Caco-2 (cell line): ENCODE measurements around the gene BPIFB4. TPM values are rescaled to one million over a fixed set of nuclear protein-coding genes. Genes with fewer than 3 reads are reported as not detected.

ENCODE experiments used
- BruUV-seq: library from RNA; stranded (reverse); fragments of 400-500 nt; replicated peaks from 2 replicates; lab custom pipeline; 2021; lab: Mats Ljungman, UMichigan
- CTCF ChIA-PET: fragments of 300-600 bp; sonication (Branson Sonifier 250); formaldehyde crosslinking; loops from one replicate; lab custom pipeline; 2022; ENCODE audit warnings: antibody characterized with exemption; lab: Charles Lee
- POLR2A ChIA-PET: fragments of 300-600 bp; sonication (Branson Sonifier 250); formaldehyde crosslinking; loops from one replicate; lab custom pipeline; 2022; ENCODE audit warnings: antibody characterized with exemption; lab: Charles Lee
- DNase-seq, 2 experiments: peaks; one replicate each; pipeline versions ENCODE4 v3.0.0 to v3.0.0-alpha.2; 2020 to 2022
- H3K27me3 ChIP-seq: replicated peaks from 2 replicates; pipeline ENCODE4 v1.6.0; 2011; ENCODE audit warnings: low read length; ENCODE audit not compliant: control insufficient read depth, insufficient read depth
- H3K36me3 ChIP-seq: 2 replicates; pipeline ENCODE4 v1.5.1; 2011; ENCODE audit warnings: low read length; ENCODE audit not compliant: control insufficient read depth, insufficient read depth
- H3K4me1 ChIP-seq: fragments of 250-450 bp; sonication (Bioruptor Pico); 2 replicates; pipeline ENCODE4 v1.5.1; 2020; ENCODE audit warnings: mild to moderate bottlenecking
- H3K4me3 ChIP-seq: 2 replicates; pipeline ENCODE4 v1.5.1; 2011; ENCODE audit warnings: low read depth, mild to moderate bottlenecking, control low read depth, low read length
- H3K9me3 ChIP-seq: fragments of 250-450 bp; sonication (Bioruptor Pico); 2 replicates; pipeline ENCODE4 v1.5.1; 2020; ENCODE audit warnings: mild to moderate bottlenecking, moderate library complexity
- H3K27ac Mint-ChIP-seq: one replicate; pipeline ENCODE4 v1.8.0; 2022; ENCODE audit warnings: mixed read lengths; ENCODE audit not compliant: unreplicated experiment
- H3K27me3 Mint-ChIP-seq: one replicate; pipeline ENCODE4 v1.8.0; 2022; ENCODE audit warnings: mixed read lengths; ENCODE audit not compliant: insufficient read depth, unreplicated experiment
- H3K36me3 Mint-ChIP-seq: one replicate; pipeline ENCODE4 v1.8.0; 2022; ENCODE audit warnings: mild to moderate bottlenecking, mixed read lengths; ENCODE audit not compliant: insufficient read depth, unreplicated experiment
- H3K4me1 Mint-ChIP-seq: one replicate; pipeline ENCODE4 v1.8.0; 2022; ENCODE audit warnings: low read depth, mixed read lengths; ENCODE audit not compliant: unreplicated experiment
- H3K4me3 Mint-ChIP-seq: one replicate; pipeline ENCODE4 v1.8.0; 2022; ENCODE audit warnings: mild to moderate bottlenecking, moderate library complexity, mixed read lengths; ENCODE audit not compliant: unreplicated experiment
- H3K9me3 Mint-ChIP-seq: one replicate; pipeline ENCODE4 v1.8.0; 2022; ENCODE audit warnings: mixed read lengths; ENCODE audit not compliant: unreplicated experiment
- intact Hi-C: fragments of 100-400 bp; cut with micrococcal nuclease; formaldehyde crosslinking; loops from one replicate; pipeline ENCODE4 v1.10.0; 2022; ENCODE audit not compliant: unreplicated experiment
- total RNA-seq: library from RNA; stranded (reverse); gene quantifications from 2 replicates; pipeline ENCODE4 v1.2.3, GENCODE V29; 2022
- TF ChIP-seq, protein P1 (sequence below), 2 experiments: fragments of 200-600 bp in 1 of 2; IDR thresholded peaks; 1 replicate in 1 of 2; 2 replicates in 1 of 2; pipeline versions ENCODE4 v1.5.1 to v1.8.0; 2011 to 2022; ENCODE audit warnings: antibody characterized with exemption in 1 of 2, control low read depth in 1 of 2, inconsistent platforms in 1 of 2, low read depth in 1 of 2, low read length in 1 of 2, mild to moderate bottlenecking in 1 of 2, moderate library complexity in 1 of 2; ENCODE audit not compliant: insufficient read depth in 1 of 2, severe bottlenecking in 1 of 2, unreplicated experiment in 1 of 2

BPIFB4 gene
- total RNA-seq, 1 experiment from 2014 or later: not detected

DNA sequence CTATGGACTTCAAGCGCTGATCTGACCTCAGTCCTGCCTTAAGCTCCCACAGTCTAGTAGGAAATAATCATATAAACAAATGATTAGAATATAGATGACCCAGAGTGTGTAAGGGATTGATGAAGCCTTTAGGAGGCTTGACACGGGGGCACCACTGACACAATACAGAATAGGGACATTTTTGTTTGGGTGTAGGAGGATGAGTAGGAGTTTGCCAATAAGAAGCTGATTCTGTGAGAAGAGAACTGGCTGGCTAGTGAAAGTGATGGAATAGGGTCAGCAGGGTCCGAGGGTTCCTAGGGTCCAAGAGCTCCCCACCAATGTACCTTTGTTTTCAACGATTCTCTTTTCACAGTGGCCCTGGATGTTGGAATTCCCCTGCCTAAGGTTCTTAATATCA, 7.1 kb upstream of the BPIFB4 start:
- H3K27ac Mint-ChIP-seq: no peak overlapping the region
- Histone ChIP-seq H3K9me3 (no peaks in the 10 kb centered on the region), H3K4me3 (no peak overlapping the region), H3K27me3 (no peaks in the 10 kb centered on the region; the same call in 1 of the 2 replicates), H3K36me3 (no peaks in the 10 kb centered on the region), H3K4me1 (no peaks in the 10 kb centered on the region; the same call in 1 of the 2 replicates)
- H3K4me3 Mint-ChIP-seq: no peak overlapping the region
- POLR2A ChIA-PET: interaction anchor here (0.6 kb wide), 1 partner anchor 72 kb away, joined by 4 read pairs; no protein-coding TSS in a partner anchor
- no peaks in the 10 kb centered on the region for H3K9me3 Mint-ChIP-seq
- BruUV-seq: no TSS peak
- H3K27me3 Mint-ChIP-seq: peaks cover 20% of the 10 kb centered on the region
- no peak for DNase-seq
- TF ChIP-seq, protein P1, sequence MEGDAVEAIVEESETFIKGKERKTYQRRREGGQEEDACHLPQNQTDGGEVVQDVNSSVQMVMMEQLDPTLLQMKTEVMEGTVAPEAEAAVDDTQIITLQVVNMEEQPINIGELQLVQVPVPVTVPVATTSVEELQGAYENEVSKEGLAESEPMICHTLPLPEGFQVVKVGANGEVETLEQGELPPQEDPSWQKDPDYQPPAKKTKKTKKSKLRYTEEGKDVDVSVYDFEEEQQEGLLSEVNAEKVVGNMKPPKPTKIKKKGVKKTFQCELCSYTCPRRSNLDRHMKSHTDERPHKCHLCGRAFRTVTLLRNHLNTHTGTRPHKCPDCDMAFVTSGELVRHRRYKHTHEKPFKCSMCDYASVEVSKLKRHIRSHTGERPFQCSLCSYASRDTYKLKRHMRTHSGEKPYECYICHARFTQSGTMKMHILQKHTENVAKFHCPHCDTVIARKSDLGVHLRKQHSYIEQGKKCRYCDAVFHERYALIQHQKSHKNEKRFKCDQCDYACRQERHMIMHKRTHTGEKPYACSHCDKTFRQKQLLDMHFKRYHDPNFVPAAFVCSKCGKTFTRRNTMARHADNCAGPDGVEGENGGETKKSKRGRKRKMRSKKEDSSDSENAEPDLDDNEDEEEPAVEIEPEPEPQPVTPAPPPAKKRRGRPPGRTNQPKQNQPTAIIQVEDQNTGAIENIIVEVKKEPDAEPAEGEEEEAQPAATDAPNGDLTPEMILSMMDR (IDR thresholded peaks at IDR 0.05; ENCODE audit: insufficient read depth in 1 of 2, low read depth in 1 of 2, low read length in 1 of 2, severe bottlenecking in 1 of 2, unreplicated experiment in 1 of 2): no peak
- H3K36me3 Mint-ChIP-seq: no peaks in the 10 kb centered on the region
- intact Hi-C loops: no loop called here
- CTCF ChIA-PET: interaction anchor here (1.2 kb wide), 1 partner anchor 24 kb away, joined by 4 read pairs; no protein-coding TSS in a partner anchor
- H3K4me1 Mint-ChIP-seq: no peaks in the 10 kb centered on the region

DNA sequence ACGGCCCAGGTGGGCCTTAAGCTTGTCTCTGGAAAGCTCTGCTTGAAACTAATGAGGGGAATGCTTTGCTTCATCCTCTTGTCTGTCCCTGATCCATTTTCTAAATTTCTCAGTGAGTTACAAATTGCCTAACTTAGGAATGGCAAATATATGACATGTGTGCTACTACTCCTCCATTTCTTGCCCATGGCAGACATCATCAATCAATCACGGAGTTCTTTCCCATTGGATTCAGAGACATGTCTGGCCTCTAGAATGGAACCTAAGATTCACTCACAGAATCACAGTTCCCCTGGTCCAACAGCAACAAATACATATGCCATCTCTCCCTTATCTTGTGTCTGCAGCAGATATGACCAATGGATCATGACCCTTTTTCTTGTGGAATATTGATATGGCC, 6.6 kb upstream of the BPIFB4 start:
- Histone ChIP-seq H3K4me1 (no peaks in the 10 kb centered on the region; the same call in 1 of the 2 replicates), H3K36me3 (no peaks in the 10 kb centered on the region), H3K4me3 (no peak overlapping the region), H3K9me3 (no peaks in the 10 kb centered on the region), H3K27me3 (no peaks in the 10 kb centered on the region; the same call in 1 of the 2 replicates)
- Mint-ChIP-seq H3K9me3 (no peaks in the 10 kb centered on the region), H3K4me1 (no peaks in the 10 kb centered on the region), H3K27me3 (peaks cover 20% of the 10 kb centered on the region), H3K27ac (no peak overlapping the region), H3K4me3 (no peak overlapping the region), H3K36me3 (no peaks in the 10 kb centered on the region)
- ChIA-PET CTCF (interaction anchor here (1.2 kb wide), 1 partner anchor 23 kb away, joined by 4 read pairs; no protein-coding TSS in a partner anchor), POLR2A (no interaction called here)
- no peak for DNase-seq
- intact Hi-C loops: no loop called here
- TF ChIP-seq, protein P1 (IDR thresholded peaks at IDR 0.05; ENCODE audit: insufficient read depth in 1 of 2, low read depth in 1 of 2, low read length in 1 of 2, severe bottlenecking in 1 of 2, unreplicated experiment in 1 of 2): no peak
- BruUV-seq: no TSS peak

DNA sequence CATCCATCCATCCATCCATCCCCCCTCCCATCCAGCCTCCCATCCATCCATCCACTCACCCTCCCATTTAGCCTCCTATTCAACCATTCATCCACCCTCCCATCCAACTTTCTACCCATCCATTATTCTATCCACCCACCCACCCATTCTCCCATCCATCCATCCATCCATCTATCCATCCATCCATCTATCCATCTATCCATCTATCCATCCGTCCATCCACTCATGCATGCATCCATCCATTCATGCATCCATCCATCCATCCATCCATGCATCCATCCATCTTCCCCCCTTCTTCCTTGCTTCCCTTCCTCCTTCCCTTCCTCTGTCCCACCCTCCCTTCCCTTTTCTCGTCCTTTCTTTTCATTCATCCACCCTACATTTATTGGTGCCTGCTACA, 4.8 kb upstream of the BPIFB4 start:
- H3K27me3 Mint-ChIP-seq: peaks cover 20% of the 10 kb centered on the region
- intact Hi-C loops: no loop called here
- Histone ChIP-seq H3K4me3 (no peak overlapping the region), H3K36me3 (no peaks in the 10 kb centered on the region), H3K9me3 (no peaks in the 10 kb centered on the region), H3K27me3 (no peaks in the 10 kb centered on the region), H3K4me1 (no peaks in the 10 kb centered on the region; the same call in 1 of the 2 replicates)
- no TSS peak for BruUV-seq
- H3K4me3 Mint-ChIP-seq: no peak overlapping the region
- CTCF ChIA-PET: no interaction called here
- no peaks in the 10 kb centered on the region for H3K4me1 Mint-ChIP-seq
- no peaks in the 10 kb centered on the region for H3K9me3 Mint-ChIP-seq
- TF ChIP-seq, protein P1 (IDR thresholded peaks at IDR 0.05; ENCODE audit: insufficient read depth in 1 of 2, low read depth in 1 of 2, low read length in 1 of 2, severe bottlenecking in 1 of 2, unreplicated experiment in 1 of 2): no peak
- H3K36me3 Mint-ChIP-seq: no peaks in the 10 kb centered on the region
- H3K27ac Mint-ChIP-seq: no peak overlapping the region
- no peak for DNase-seq
- POLR2A ChIA-PET: no interaction called here
